LNCAP (cell line): ENCODE results near the gene SRSF12.

Experiments used
- CTCF ChIP-seq: fragments of 450-650 bp; IDR thresholded peaks from 2 replicates; pipeline ENCODE4 v1.5.1; 2017; ENCODE audit warnings: mild to moderate bottlenecking

Gene SRSF12

DNA sequence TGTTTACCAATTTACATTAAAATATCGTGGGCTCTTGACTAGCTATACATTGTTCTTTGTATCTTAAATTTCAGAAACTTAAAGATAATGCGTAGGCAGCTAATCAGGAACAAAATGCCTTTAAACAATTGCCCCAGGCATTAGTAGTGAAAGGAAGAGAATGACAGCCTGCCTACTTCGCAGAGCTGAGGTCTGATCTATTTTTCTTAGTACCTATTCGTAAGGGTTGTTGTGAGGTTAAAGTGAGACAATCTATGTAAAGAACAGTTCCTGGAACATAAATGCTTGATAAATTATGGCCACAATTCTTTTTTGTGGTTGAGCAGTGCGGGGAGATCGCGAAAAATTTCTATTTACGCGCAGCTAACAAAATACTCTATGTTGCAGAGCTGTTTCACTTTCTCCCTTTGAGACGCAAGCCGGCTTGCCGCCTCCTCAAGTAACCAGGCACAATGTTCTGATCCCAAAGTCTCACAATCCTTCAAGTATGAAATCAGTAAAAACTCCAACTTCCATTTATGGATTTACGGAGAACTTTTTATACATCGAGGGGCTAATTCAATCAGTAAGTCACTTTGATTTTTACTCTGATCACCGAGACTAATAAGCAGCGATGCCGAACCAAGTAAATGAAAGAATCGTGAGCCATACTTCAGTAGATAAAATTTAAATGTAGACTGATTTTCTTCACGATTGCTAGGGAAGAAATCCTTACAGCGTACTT lies 38.2 kb downstream of the SRSF12 start:
- TF ChIP-seq CTCF, result no peak

GRCh38 chr6:89073840-89074239 lies 44.0 kb downstream of the SRSF12 start:
- TF ChIP-seq CTCF, result no peak

GRCh38 chr6:89073014-89073620 lies 44.8 kb downstream of the SRSF12 start:
- no peak for TF ChIP-seq CTCF

GRCh38 chr6:89071036-89071435 lies 46.8 kb downstream of the SRSF12 start:
- no peak for TF ChIP-seq CTCF

- TF ChIP-seq CTCF, result no peak
These were observed 48.2 kb downstream of the SRSF12 start for GRCh38 chr6:89069536-89070163.

- TF ChIP-seq CTCF, result no peak
These were observed 49.2 kb downstream of the SRSF12 start for GRCh38 chr6:89068695-89069094.

DNA sequence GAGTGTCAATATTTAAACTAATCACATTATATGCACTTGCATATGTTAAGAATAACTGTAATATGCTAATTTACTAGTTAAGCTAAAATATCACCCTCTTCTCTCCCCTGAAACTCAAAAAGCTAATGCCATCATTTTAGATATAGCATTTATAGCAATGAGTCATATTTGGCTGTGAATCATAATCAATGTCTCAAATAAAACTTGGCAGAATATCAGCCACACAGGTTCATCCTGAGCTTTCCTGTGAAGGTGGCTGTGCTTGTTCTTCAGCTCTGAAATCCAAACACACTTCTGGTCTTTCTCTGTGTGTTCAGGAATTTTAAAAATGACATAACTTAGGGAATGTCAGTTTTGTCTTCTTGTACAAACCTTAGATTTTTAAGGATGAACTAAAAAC lies 50.1 kb downstream of the SRSF12 start:
- TF ChIP-seq CTCF, result no peak
